ENCODE data around the gene WDFY4. TPM values are rescaled to one million over a fixed set of nuclear protein-coding genes. Genes with fewer than 3 reads are reported as not detected.

WDFY4 gene
- total and polyA plus RNA-seq, 9 of the 15 experiments (the other 6 are each of a cell fraction or from before 2014, with no cell fraction given), result 0.01 to 0.02 (median 0.01) TPM; not detected in 6

DNA sequence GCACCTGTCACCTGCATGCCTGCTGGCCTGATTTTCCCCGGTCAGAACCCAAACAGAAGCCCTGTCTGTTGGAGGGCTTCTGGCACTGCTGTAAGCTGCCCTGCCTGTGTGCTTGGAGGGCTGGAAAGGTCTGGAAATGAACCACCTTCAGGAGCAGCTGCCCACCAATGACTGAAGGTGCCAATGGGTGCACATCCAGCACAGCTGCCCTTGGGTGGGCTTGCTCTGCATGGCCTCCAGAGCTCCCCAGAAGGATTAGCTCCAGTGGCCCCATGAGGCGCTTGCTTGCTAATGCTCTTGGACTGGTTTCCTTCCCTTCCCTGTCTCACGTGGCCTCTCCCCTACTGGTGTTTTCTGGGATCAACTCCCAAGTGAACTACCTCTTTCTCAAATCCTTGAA, 43.2 kb downstream of the WDFY4 start (continued):
- TF ChIP-seq CBFA2T3 (IDR thresholded peaks at IDR 0.05) (no peak), ESRRA (IDR thresholded peaks at IDR 0.05; ENCODE audit: borderline replicate concordance, low read depth) (no peak), RREB1 (CRISPR knock-in tag; IDR thresholded peaks at IDR 0.05) (no peak), CREB3L1 (IDR thresholded peaks at IDR 0.05; ENCODE audit: borderline replicate concordance, low read depth) (no peak), IRF2 (CRISPR knock-in tag; IDR thresholded peaks at IDR 0.05) (no peak)
- TF ChIP-seq, protein P1, sequence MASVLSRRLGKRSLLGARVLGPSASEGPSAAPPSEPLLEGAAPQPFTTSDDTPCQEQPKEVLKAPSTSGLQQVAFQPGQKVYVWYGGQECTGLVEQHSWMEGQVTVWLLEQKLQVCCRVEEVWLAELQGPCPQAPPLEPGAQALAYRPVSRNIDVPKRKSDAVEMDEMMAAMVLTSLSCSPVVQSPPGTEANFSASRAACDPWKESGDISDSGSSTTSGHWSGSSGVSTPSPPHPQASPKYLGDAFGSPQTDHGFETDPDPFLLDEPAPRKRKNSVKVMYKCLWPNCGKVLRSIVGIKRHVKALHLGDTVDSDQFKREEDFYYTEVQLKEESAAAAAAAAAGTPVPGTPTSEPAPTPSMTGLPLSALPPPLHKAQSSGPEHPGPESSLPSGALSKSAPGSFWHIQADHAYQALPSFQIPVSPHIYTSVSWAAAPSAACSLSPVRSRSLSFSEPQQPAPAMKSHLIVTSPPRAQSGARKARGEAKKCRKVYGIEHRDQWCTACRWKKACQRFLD (CRISPR knock-in tag; IDR thresholded peaks at IDR 0.05), result no peak
